NB4 (cell line): Measurements from ENCODE around the gene EFNA4.

Experiments
- DNase-seq: peaks from one replicate; pipeline ENCODE4 v3.0.0; 2010; ENCODE audit warnings: low read depth
- H3K4me3 ChIP-seq: one replicate; pipeline ENCODE4 v1.5.1; 2011; ENCODE audit warnings: mild to moderate bottlenecking, low read depth, low read length, moderate library complexity
- CTCF ChIP-seq: IDR thresholded peaks from one replicate; pipeline ENCODE4 v1.5.1; 2012; ENCODE audit warnings: low read depth, low read length
- MAX ChIP-seq: IDR thresholded peaks from 2 replicates; pipeline ENCODE4 v1.6.1; 2011; ENCODE audit warnings: low read depth, low read length
- MYC ChIP-seq: IDR thresholded peaks from 2 replicates; pipeline ENCODE4 v1.6.1; 2011; ENCODE audit warnings: low read depth, low read length
- POLR2A ChIP-seq: IDR thresholded peaks from 2 replicates; pipeline ENCODE4 v1.6.1; 2011; ENCODE audit warnings: mild to moderate bottlenecking; ENCODE audit not compliant: insufficient read length; ENCODE audit errors: extremely low read depth

Gene EFNA4

GRCh38 chr1:155043301-155043702, 20.2 kb upstream of the EFNA4 start:
- no peak overlapping the region for H3K4me3 ChIP-seq
- no peak for TF ChIP-seq CTCF
- no peak for TF ChIP-seq MYC
- TF ChIP-seq POLR2A, result no peak
- TF ChIP-seq MAX, result no peak
- DNase-seq, result no peak

GRCh38 chr1:155043793-155044192, 19.7 kb upstream of the EFNA4 start:
- DNase-seq, result no peak
- TF ChIP-seq MAX (no peak), MYC (no peak), CTCF (no peak), POLR2A (no peak)
- no peak overlapping the region for H3K4me3 ChIP-seq

GRCh38 chr1:155044365-155044764, 19.2 kb upstream of the EFNA4 start:
- no peak for DNase-seq
- no peak overlapping the region for H3K4me3 ChIP-seq
- TF ChIP-seq POLR2A, result no peak
- no peak for TF ChIP-seq MAX
- no peak for TF ChIP-seq CTCF

GRCh38 chr1:155044812-155045657, 18.5 kb upstream of the EFNA4 start:
- TF ChIP-seq POLR2A, result no peak
- TF ChIP-seq MYC, result no peak
- TF ChIP-seq CTCF, result peak; percentile 64
- TF ChIP-seq MAX, result peak; percentile 8; the same call in 1 of the 2 replicates
- H3K4me3 ChIP-seq, result no peak overlapping the region
- peak; percentile 79 for DNase-seq

GRCh38 chr1:155048449-155049334, 14.8 kb upstream of the EFNA4 start:
- DNase-seq, result no peak
- TF ChIP-seq CTCF, result no peak
- no peak for TF ChIP-seq MYC
- TF ChIP-seq MAX, result no peak
- TF ChIP-seq POLR2A, result no peak
- no peak overlapping the region for H3K4me3 ChIP-seq
